HTR-8/SVneo (cell line): ENCODE measurements around the gene ZIC1.
A peak's percentile ranks its signal among the peaks of the same experiment; 100 is the strongest.

Experiments used
- DNase-seq: peaks from one replicate; pipeline ENCODE4 v3.0.0; 2011; ENCODE audit warnings: low spot score, mixed read lengths; ENCODE audit not compliant: insufficient read length
- FAIRE-seq: peaks from 2 replicates; lab custom pipeline; 2011; peaks lifted over from hg19 to GRCh38; lab: Jason Lieb, UNC

The ZIC1 gene

GRCh38 chr3:147418371-147418781 is 9.2 kb downstream of the ZIC1 start:
- DNase-seq (no peak), FAIRE-seq (no peak)

GRCh38 chr3:147418808-147419701 is 9.9 kb downstream of the ZIC1 start:
- FAIRE-seq: no peak

GRCh38 chr3:147419781-147420224 is 10.6 kb downstream of the ZIC1 start:
- FAIRE-seq (no peak), DNase-seq (no peak)

More at GRCh38 chr3:147418808-147419701, 9.9 kb downstream of the ZIC1 start:
- peak; percentile 59 for DNase-seq

GRCh38 chr3:147420353-147421183 is 11.4 kb downstream of the ZIC1 start:
- FAIRE-seq: no peak
- no peak for DNase-seq

- FAIRE-seq (no peak), DNase-seq (no peak)
These were observed 12.2 kb downstream of the ZIC1 start for GRCh38 chr3:147421184-147421912.

GRCh38 chr3:147422196-147422595 is 13.0 kb downstream of the ZIC1 start:
- DNase-seq (no peak), FAIRE-seq (no peak)

GRCh38 chr3:147422601-147423536 is 13.7 kb downstream of the ZIC1 start:
- FAIRE-seq (no peak), DNase-seq (no peak)

- FAIRE-seq (no peak), DNase-seq (no peak)
These were observed 14.3 kb downstream of the ZIC1 start for GRCh38 chr3:147423537-147423797.

GRCh38 chr3:147423798-147424580 is 14.8 kb downstream of the ZIC1 start:
- DNase-seq (no peak), FAIRE-seq (no peak)

- DNase-seq: no peak
- no peak for FAIRE-seq
These were observed 15.6 kb downstream of the ZIC1 start for GRCh38 chr3:147424581-147425387.

GRCh38 chr3:147425388-147425850 is 16.3 kb downstream of the ZIC1 start:
- no peak for DNase-seq
- FAIRE-seq: no peak

GRCh38 chr3:147426931-147427330 is 17.8 kb downstream of the ZIC1 start:
- DNase-seq (no peak), FAIRE-seq (no peak)

GRCh38 chr3:147427746-147428145 is 18.6 kb downstream of the ZIC1 start:
- DNase-seq (no peak), FAIRE-seq (no peak)

GRCh38 chr3:147428326-147428725 is 19.2 kb downstream of the ZIC1 start:
- DNase-seq: no peak
- no peak for FAIRE-seq

GRCh38 chr3:147428754-147429153 is 19.6 kb downstream of the ZIC1 start:
- no peak for DNase-seq
- no peak for FAIRE-seq

GRCh38 chr3:147431751-147432150 is 22.6 kb downstream of the ZIC1 start:
- no peak for FAIRE-seq

GRCh38 chr3:147447224-147447623 is 38.1 kb downstream of the ZIC1 start:
- DNase-seq (no peak), FAIRE-seq (no peak)

More at GRCh38 chr3:147431751-147432150, 22.6 kb downstream of the ZIC1 start:
- no peak for DNase-seq

- DNase-seq: no peak
- FAIRE-seq: no peak
These were observed 40.5 kb downstream of the ZIC1 start for GRCh38 chr3:147449669-147450068.
